Mesendoderm (in vitro differentiated cells): ENCODE data around the gene BRI3BP.

Experiments used
- DNase-seq: peaks from one replicate; pipeline ENCODE4 v3.0.0; 2013
- H2AK5ac ChIP-seq: 2 replicates; pipeline ENCODE4 v1.6.1; 2013; ENCODE audit warnings: low read length, inconsistent platforms
- H2BK120ac ChIP-seq: 2 replicates; pipeline ENCODE4 v1.6.1; 2013; ENCODE audit warnings: low read depth, mild to moderate bottlenecking, low read length, moderate library complexity, mixed read lengths
- H2BK15ac ChIP-seq: replicated peaks from 2 replicates; pipeline ENCODE4 v1.6.1; 2013; ENCODE audit warnings: low read depth, mild to moderate bottlenecking, moderate library complexity
- H2BK5ac ChIP-seq: 2 replicates; pipeline ENCODE4 v1.6.1; 2013; ENCODE audit warnings: low read length, inconsistent platforms
- H3K18ac ChIP-seq: 2 replicates; pipeline ENCODE4 v1.6.1; 2013; ENCODE audit warnings: mild to moderate bottlenecking, low read length, mixed read lengths
- H3K23ac ChIP-seq: one replicate; pipeline ENCODE4 v1.6.1; 2013; ENCODE audit warnings: low read length
- H3K27ac ChIP-seq: 2 replicates; pipeline ENCODE4 v1.5.1; 2013; ENCODE audit warnings: low read depth, mild to moderate bottlenecking, inconsistent platforms, low read length, moderate library complexity
- H3K27me3 ChIP-seq: 2 replicates; pipeline ENCODE4 v1.6.1; 2013; ENCODE audit warnings: low read length, control low read depth, mild to moderate bottlenecking, inconsistent platforms; ENCODE audit not compliant: insufficient read depth, poor library complexity
- H3K36me3 ChIP-seq: 2 replicates; pipeline ENCODE4 v1.6.1; 2013; ENCODE audit warnings: low read length, inconsistent platforms; ENCODE audit not compliant: control insufficient read depth, insufficient read depth
- H3K4ac ChIP-seq: one replicate; pipeline ENCODE4 v1.6.1; 2013; ENCODE audit warnings: low read depth, mild to moderate bottlenecking, low read length, moderate library complexity
- H3K4me1 ChIP-seq: 2 replicates; pipeline ENCODE4 v1.6.1; 2013; ENCODE audit warnings: low read depth, low read length, inconsistent platforms; ENCODE audit not compliant: control insufficient read depth
- H3K4me2 ChIP-seq: 2 replicates; pipeline ENCODE4 v1.6.1; 2013; ENCODE audit warnings: low read length
- H3K4me3 ChIP-seq: 2 replicates; pipeline ENCODE4 v1.5.1; 2013; ENCODE audit warnings: mild to moderate bottlenecking, low read length
- H3K56ac ChIP-seq: one replicate; pipeline ENCODE4 v1.6.1; 2013; ENCODE audit warnings: low read length
- H3K79me1 ChIP-seq: 2 replicates; pipeline ENCODE4 v1.6.1; 2013; ENCODE audit warnings: low read length, inconsistent platforms
- H3K79me2 ChIP-seq: 2 replicates; pipeline ENCODE4 v1.6.1; 2013; ENCODE audit warnings: mild to moderate bottlenecking, low read length; ENCODE audit not compliant: control insufficient read depth, insufficient read depth
- H3K9ac ChIP-seq: 2 replicates; pipeline ENCODE4 v1.6.1; 2013; ENCODE audit warnings: low read length, inconsistent platforms
- H4K5ac ChIP-seq: one replicate; pipeline ENCODE4 v1.6.1; 2013; ENCODE audit warnings: low read length
- H4K8ac ChIP-seq: one replicate; pipeline ENCODE4 v1.6.1; 2013; ENCODE audit warnings: low read depth, mild to moderate bottlenecking, control low read depth, low read length, moderate library complexity
- WGBS: extraction: QIAGEN DNeasy Blood & Tissue Kit; methylation state at CpG from one replicate; pipeline ENCODE4 v1.1.7; 2013; ENCODE audit warnings: low lambda C conversion rate, missing lambda C conversion rate; ENCODE audit not compliant: insufficient coverage; ENCODE audit errors: extremely low coverage; 5-methylcytosine and 5-hydroxymethylcytosine counted together

BRI3BP gene

DNA sequence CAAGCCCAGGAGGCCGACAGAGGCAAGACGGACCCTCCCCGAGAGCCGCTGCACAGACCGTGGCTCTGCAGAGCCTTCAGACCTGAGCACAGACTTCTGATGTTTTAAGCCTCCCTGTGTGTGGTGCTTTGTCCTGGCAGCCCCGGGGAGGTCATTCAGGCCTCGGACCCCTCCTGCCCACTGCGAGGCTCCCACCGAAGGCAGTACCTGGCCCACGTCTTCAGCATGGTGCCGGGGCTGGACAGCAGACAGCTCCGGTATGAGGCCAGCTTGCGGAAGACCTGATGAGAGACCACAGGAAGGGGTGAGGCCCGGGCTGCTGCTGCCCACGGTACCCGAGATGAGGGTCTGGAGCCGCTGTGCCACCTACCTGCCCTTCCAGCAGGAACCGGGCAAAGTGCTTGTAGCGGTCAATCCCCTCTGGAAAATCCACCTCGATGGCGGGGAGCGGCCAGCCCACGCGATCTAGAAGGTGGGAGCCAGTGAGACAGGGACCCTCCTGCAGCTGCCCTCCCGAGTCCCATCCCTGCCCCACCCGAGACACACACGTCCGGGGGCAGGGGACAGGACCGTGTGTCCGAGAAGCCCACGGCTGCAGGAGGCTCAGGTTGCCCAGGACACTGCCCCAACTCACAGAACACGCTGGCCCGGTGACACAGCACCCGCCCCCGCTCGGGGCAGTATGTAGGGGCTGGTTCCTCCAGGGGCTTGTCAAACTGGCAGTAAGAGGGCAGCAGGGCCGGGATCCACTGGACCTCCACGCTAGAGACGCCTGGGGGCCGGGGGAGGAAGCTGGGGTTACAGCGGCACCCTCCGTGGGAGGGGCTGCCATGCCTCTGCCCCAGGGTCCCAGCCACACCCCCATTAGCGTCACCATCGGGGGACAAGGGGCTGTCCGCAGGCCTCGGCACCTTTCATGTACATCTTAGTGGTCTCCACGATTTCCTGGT lies 43.4 kb upstream of the BRI3BP start:
- no peak overlapping the region for H2AK5ac ChIP-seq
- H3K27me3 ChIP-seq: no peaks in the 10 kb centered on the region
- H3K56ac ChIP-seq: no peak overlapping the region
- H3K4ac ChIP-seq: no peak overlapping the region
- no peak overlapping the region for H3K27ac ChIP-seq
- H3K9ac ChIP-seq: no peak overlapping the region
- no peak overlapping the region for H3K23ac ChIP-seq
- DNase-seq: no peak
- H4K8ac ChIP-seq: no peak overlapping the region
- no peak overlapping the region for H3K4me2 ChIP-seq
- H3K36me3 ChIP-seq: peaks cover 15% of the 10 kb centered on the region
- no peak overlapping the region for H2BK120ac ChIP-seq
- H2BK5ac ChIP-seq: no peak overlapping the region
- no peak overlapping the region for H3K18ac ChIP-seq
- no peaks in the 10 kb centered on the region for H3K79me1 ChIP-seq
- no peaks in the 10 kb centered on the region for H3K79me2 ChIP-seq
- H2BK15ac ChIP-seq: no peak overlapping the region
- no CpG with 5 or more reads among the region's 47 CpGs for WGBS
- H3K4me3 ChIP-seq: no peak overlapping the region
- no peaks in the 10 kb centered on the region for H3K4me1 ChIP-seq
- no peak overlapping the region for H4K5ac ChIP-seq

DNA sequence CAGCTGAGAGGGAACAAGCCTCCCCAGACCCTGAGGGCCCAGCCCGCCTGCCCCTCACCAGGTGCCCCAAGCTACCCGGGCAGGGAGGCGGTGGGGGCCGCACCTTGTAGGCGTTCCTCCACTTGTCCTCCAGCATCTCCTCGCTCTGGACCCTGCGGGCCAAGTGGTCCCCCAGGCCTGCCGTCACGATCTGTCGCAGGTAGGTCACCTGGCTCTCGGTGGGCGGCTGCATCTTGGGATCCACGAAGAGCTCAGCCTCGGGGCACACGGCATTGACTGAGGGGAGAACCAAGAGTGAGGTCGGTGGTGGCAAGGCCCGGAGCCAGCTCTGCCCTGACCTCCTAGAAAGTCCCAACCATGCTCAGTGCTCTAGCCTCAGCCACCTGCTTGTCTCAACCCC lies 41.1 kb upstream of the BRI3BP start:
- H3K79me1 ChIP-seq: no peaks in the 10 kb centered on the region
- no peak overlapping the region for H3K23ac ChIP-seq
- no peak overlapping the region for H4K8ac ChIP-seq
- H3K4ac ChIP-seq: no peak overlapping the region
- no peak overlapping the region for H3K9ac ChIP-seq
- no peak overlapping the region for H2BK120ac ChIP-seq
- no peaks in the 10 kb centered on the region for H3K4me1 ChIP-seq
- WGBS: no CpG with 5 or more reads among the region's 17 CpGs
- no peak overlapping the region for H4K5ac ChIP-seq
- H3K4me3 ChIP-seq: no peak overlapping the region
- H3K36me3 ChIP-seq: peaks cover 18% of the 10 kb centered on the region
- no peak overlapping the region for H2AK5ac ChIP-seq
- H3K18ac ChIP-seq: no peak overlapping the region
- DNase-seq: no peak
- no peak overlapping the region for H2BK15ac ChIP-seq
- H3K27ac ChIP-seq: no peak overlapping the region
- no peaks in the 10 kb centered on the region for H3K27me3 ChIP-seq
- H3K79me2 ChIP-seq: no peaks in the 10 kb centered on the region
- no peak overlapping the region for H3K4me2 ChIP-seq
- no peak overlapping the region for H3K56ac ChIP-seq
- no peak overlapping the region for H2BK5ac ChIP-seq

DNA sequence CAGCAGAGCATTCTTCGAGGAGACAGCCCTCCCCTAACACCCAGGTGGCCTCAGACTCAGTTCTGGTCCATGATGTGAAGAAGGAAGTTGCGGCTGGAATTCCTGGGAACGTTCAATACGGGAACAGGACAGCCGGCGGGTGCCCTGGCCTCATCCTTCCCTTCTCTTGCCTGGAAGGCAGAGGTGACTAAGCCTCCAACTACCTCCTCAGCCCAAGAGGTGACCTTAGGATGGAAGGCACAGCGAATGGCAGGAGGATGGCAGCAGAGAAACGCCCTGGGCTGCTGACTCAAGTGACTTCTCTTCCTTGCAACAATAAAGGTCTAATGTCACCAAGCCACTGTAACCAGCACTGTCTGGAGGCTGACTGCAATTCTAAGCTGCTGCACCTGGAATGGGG lies 40.6 kb upstream of the BRI3BP start:
- Histone ChIP-seq H2AK5ac (no peak overlapping the region), H3K9ac (no peak overlapping the region), H3K4me3 (no peak overlapping the region), H2BK15ac (no peak overlapping the region), H3K23ac (no peak overlapping the region), H3K36me3 (peaks cover 17% of the 10 kb centered on the region), H2BK120ac (no peak overlapping the region), H3K79me1 (no peaks in the 10 kb centered on the region), H3K4ac (no peak overlapping the region), H4K8ac (no peak overlapping the region), H3K4me2 (no peak overlapping the region), H3K79me2 (no peaks in the 10 kb centered on the region), H3K4me1 (no peaks in the 10 kb centered on the region), H3K27ac (no peak overlapping the region), H4K5ac (no peak overlapping the region), H3K56ac (no peak overlapping the region), H2BK5ac (no peak overlapping the region), H3K27me3 (no peaks in the 10 kb centered on the region), H3K18ac (no peak overlapping the region)
- WGBS: no CpG with 5 or more reads among the region's 8 CpGs
- no peak for DNase-seq

DNA sequence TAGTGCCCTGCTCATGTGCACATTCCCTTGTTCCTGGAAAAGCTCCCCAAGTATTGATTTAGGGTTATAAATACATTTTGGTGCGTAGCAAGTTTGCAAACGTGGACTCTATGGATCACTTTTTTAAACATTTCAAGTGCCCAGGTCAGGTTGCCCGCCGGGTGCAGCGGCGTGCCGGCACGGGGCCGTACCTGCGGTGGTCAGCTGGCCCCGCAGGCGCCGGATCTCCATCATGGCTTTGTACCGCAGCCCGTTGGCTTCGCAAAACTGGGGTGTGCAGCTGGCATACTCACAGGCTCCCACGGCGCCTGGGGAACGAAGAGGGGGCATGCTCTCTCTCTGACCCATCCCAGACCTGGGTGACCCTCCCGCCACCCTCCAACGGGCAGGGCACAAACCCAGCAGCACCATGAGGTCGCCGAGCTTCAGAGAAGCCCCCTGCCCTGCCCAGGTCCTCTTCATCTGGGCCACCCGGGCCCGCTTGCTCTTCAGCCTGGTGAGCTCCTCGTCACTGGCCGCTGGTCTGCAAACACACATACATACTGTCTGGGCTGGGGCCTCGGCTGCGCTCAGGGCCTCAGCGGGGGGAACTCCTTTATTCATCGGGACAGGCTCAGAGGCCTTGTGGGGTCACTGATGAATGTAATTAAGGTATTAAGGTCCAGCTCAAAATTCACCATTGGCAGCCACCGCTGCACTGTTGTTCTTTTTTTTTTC lies 39.6 kb upstream of the BRI3BP start:
- Histone ChIP-seq H2AK5ac (no peak overlapping the region), H3K27me3 (no peaks in the 10 kb centered on the region), H2BK15ac (no peak overlapping the region), H3K4me1 (no peaks in the 10 kb centered on the region), H3K79me2 (no peaks in the 10 kb centered on the region), H3K4ac (no peak overlapping the region), H4K8ac (no peak overlapping the region), H3K79me1 (no peaks in the 10 kb centered on the region), H3K9ac (no peak overlapping the region), H3K4me2 (no peak overlapping the region), H3K18ac (no peak overlapping the region), H3K36me3 (peaks cover 15% of the 10 kb centered on the region), H3K4me3 (no peak overlapping the region), H2BK5ac (no peak overlapping the region), H3K27ac (no peak overlapping the region), H3K56ac (no peak overlapping the region), H2BK120ac (no peak overlapping the region), H3K23ac (no peak overlapping the region), H4K5ac (no peak overlapping the region)
- no peak for DNase-seq
- WGBS: no CpG with 5 or more reads among the region's 32 CpGs

DNA sequence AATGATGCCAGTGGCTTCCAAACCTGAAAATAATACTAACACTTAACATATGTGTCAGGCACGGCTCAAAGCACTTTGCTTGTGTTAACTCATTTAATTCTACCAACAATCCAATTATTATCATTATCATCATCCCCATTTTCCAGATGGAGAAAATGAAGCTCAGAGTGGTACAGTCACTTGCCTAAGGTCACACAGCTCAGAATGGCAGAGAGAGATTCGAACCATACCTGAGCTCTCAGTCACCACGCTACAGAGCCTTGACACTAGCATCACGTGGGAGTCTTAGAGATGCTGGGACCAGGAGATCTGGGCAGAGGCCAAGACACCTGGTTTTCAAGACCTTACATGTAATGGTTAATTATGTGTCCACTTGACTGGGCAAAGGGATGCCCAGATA lies 38.7 kb upstream of the BRI3BP start:
- Histone ChIP-seq H3K9ac (no peak overlapping the region), H2BK5ac (no peak overlapping the region), H3K23ac (no peak overlapping the region), H4K5ac (no peak overlapping the region), H3K79me1 (no peaks in the 10 kb centered on the region), H3K79me2 (no peaks in the 10 kb centered on the region), H2AK5ac (no peak overlapping the region), H3K56ac (no peak overlapping the region), H4K8ac (no peak overlapping the region), H2BK15ac (no peak overlapping the region), H3K4me3 (no peak overlapping the region), H3K36me3 (peaks cover 17% of the 10 kb centered on the region), H3K4me2 (no peak overlapping the region), H2BK120ac (no peak overlapping the region), H3K18ac (no peak overlapping the region), H3K27me3 (no peaks in the 10 kb centered on the region), H3K4ac (no peak overlapping the region), H3K27ac (no peak overlapping the region), H3K4me1 (no peaks in the 10 kb centered on the region)
- no peak for DNase-seq
- no CpG with 5 or more reads among the region's 4 CpGs for WGBS
